Tibial artery (tissue), 4 donors: ENCODE data around the gene ANKRD34A.

Source experiments
- DNase-seq, 2 donors: peaks; one replicate each; pipeline ENCODE4 v3.0.0-alpha.2; 2019
- H3K27ac ChIP-seq, 2 donors: fragments of 200-600 bp; sonication (generic) in 1 of 2; 1 replicate in 1 of 2; 2 replicates in 1 of 2; pipeline ENCODE4 v1.5.1; 2018 to 2019; ENCODE audit warnings: mild to moderate bottlenecking in 1 of 2
- H3K27me3 ChIP-seq, 2 donors: fragments of 200-600 bp; sonication (generic) in 1 of 2; one replicate each; pipeline versions ENCODE4 v1.5.1 to v1.6.0; 2016 to 2019
- H3K36me3 ChIP-seq, 3 donors: fragments of 200-600 bp; sonication (generic) in 2 of 3; one replicate each; pipeline ENCODE4 v1.5.1; 2016 to 2019; ENCODE audit warnings: mild to moderate bottlenecking in 2 of 3
- H3K4me1 ChIP-seq, 4 donors: fragments of 200-600 bp; sonication (generic) in 2 of 4; 1 replicate in 3 of 4; 2 replicates in 1 of 4; pipeline ENCODE4 v1.5.1; 2016 to 2019
- H3K4me3 ChIP-seq, 2 donors: fragments of 200-600 bp; sonication (generic) in 1 of 2; 1 replicate in 1 of 2; 2 replicates in 1 of 2; pipeline ENCODE4 v1.5.1; 2018 to 2019; ENCODE audit warnings: mild to moderate bottlenecking in 2 of 2
- H3K9me3 ChIP-seq, 3 donors: fragments of 200-600 bp; sonication (generic) in 1 of 3; one replicate each; pipeline ENCODE4 v1.5.1; 2016 to 2019
- intact Hi-C: fragments of 100-400 bp; cut with DNase I; formaldehyde crosslinking; loops from one replicate; pipeline ENCODE4 v1.15.0; 2023; ENCODE audit warnings: low total_unique reads
- TF ChIP-seq, protein P1 (sequence below), 2 experiments: fragments of 200-600 bp in 1 of 2; fragments of 450-650 bp in 1 of 2; IDR thresholded peaks; one replicate each; pipeline ENCODE4 v1.5.1; 2017 to 2019; ENCODE audit warnings: antibody characterized with exemption in 2 of 2, mild to moderate bottlenecking in 1 of 2, moderate library complexity in 1 of 2

Gene ANKRD34A

DNA sequence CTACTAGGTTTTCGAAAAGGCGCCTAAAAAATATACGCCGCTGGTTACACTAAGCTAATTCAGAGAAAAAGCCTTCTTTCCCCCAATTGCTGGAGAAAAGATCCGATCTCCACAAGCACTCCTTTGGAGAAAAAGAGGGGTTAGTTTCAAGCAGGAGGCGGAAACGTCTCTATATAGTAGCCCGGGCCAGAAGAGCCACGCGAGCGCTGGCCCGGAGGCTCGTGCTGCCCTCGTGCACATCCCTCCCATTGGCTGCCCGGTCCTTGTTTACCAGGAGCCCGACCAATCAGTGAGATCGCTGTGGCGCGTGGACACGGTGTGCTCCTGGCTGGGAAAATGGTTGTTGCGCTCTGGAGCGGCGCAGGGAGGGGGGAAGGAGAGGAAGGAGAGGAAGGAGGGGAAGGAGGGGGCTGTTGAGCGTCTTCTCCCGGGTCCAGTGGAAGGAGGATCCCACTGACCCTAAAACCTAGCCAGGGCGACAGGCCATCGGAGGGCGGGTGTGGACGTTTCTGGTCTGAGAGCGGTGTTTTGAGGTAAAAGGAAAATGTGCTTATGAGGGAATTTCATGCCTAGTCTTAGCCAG lies 32.1 kb upstream of the ANKRD34A start, which contains the start of gene TXNIP:
TSS of gene TXNIP (minus strand) at position 147 of the 583 bp plus-strand sequence. CDS start 313 bp downstream, outside the sequence.
- Histone ChIP-seq H3K36me3 (peaks cover 31 to 38% (median 36%) of the 10 kb centered on the region in 3 donors), H3K4me3 (peak within 1 kb of the TSS; percentile 68 to 77), H3K4me1 (peaks cover 0 to 70% (median 50%) of the 10 kb centered on the region in 4 donors), H3K9me3 (no peaks in the 10 kb centered on the region), H3K27me3 (no peaks in the 10 kb centered on the region), H3K27ac (peak within 1 kb of the TSS; percentile 85 to 90)
- DNase-seq: peak; percentile 99 to 100
- TF ChIP-seq, protein P1, sequence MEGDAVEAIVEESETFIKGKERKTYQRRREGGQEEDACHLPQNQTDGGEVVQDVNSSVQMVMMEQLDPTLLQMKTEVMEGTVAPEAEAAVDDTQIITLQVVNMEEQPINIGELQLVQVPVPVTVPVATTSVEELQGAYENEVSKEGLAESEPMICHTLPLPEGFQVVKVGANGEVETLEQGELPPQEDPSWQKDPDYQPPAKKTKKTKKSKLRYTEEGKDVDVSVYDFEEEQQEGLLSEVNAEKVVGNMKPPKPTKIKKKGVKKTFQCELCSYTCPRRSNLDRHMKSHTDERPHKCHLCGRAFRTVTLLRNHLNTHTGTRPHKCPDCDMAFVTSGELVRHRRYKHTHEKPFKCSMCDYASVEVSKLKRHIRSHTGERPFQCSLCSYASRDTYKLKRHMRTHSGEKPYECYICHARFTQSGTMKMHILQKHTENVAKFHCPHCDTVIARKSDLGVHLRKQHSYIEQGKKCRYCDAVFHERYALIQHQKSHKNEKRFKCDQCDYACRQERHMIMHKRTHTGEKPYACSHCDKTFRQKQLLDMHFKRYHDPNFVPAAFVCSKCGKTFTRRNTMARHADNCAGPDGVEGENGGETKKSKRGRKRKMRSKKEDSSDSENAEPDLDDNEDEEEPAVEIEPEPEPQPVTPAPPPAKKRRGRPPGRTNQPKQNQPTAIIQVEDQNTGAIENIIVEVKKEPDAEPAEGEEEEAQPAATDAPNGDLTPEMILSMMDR (IDR thresholded peaks at IDR 0.05): peak in 1 of 2 experiments; percentile 7
- intact Hi-C loops: no loop called here

DNA sequence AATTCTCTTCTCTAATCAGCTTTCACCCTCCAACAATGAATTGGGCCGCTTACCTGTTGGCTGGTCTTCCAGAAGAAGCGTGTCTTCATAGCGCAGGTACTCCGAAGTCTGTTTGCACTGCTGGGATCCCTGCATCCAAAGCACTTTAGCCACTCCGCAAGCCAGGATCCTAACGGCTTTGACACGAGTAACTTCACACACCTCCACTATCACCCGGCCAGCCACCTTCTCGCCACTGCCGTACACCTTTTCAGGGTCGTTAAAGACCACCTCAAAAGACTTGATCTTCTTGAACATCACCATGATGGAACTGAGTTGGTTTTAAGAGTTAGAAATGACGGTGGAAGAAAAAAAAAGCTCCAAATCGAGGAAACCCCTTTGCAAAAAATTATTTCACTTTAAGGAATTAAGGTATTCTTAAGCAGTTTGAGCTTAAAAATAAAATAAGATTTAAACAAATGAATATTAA lies 31.6 kb upstream of the ANKRD34A start:
- Histone ChIP-seq H3K36me3 (peaks cover 31 to 38% (median 36%) of the 10 kb centered on the region in 3 donors), H3K27me3 (no peaks in the 10 kb centered on the region), H3K9me3 (no peaks in the 10 kb centered on the region), H3K4me1 (peaks cover 0 to 66% (median 49%) of the 10 kb centered on the region in 4 donors), H3K27ac (peak overlapping the region; percentile 85 to 90), H3K4me3 (peak overlapping the region; percentile 68 to 77)
- TF ChIP-seq, protein P1 (IDR thresholded peaks at IDR 0.05): no peak
- peak in 1 of 2 donors; percentile 64 for DNase-seq
- intact Hi-C loops: no loop called here

DNA sequence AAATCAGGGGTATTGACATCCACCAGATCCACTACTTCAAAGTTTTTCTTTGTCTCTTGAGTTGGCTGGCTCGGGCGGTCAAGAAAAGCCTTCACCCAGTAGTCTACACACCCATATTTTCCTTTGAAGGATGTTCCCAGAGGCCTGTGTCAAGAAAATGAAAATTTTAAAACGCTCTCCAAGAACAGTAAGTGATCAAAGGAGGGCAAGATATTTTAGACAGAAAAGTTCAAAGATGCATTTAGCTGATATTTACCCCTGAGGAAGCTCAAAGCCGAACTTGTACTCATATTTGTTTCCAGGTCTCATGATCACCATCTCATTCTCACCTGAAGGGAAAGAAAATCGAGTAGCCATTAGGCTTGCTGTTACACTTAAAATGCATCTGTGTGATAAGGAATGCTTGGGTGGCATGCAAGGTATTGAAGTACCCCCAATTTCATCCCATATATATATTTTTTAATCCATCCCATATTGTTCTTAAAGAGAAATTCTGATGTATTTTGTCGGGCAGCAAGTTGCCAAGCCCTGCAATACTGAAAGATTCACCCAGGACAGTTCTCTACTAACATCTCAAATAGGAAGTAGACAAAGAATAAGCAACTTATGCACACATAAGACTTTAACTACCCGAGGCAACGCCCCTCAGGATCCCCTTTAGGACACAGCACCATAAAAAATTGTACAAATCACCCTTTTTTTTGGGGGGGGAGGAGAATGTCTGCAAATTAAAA lies 30.9 kb upstream of the ANKRD34A start:
- H3K4me1 ChIP-seq: peaks cover 0 to 66% (median 50%) of the 10 kb centered on the region in 4 donors
- TF ChIP-seq, protein P1 (IDR thresholded peaks at IDR 0.05): no peak
- no peaks in the 10 kb centered on the region for H3K27me3 ChIP-seq
- intact Hi-C loops: no loop called here
- no peaks in the 10 kb centered on the region for H3K9me3 ChIP-seq
- H3K27ac ChIP-seq: peak overlapping the region; percentile 85 to 90
- peaks cover 31 to 38% (median 36%) of the 10 kb centered on the region in 3 donors for H3K36me3 ChIP-seq
- H3K4me3 ChIP-seq: peak overlapping the region; percentile 68 to 77
- DNase-seq: peak; percentile 13 to 33

DNA sequence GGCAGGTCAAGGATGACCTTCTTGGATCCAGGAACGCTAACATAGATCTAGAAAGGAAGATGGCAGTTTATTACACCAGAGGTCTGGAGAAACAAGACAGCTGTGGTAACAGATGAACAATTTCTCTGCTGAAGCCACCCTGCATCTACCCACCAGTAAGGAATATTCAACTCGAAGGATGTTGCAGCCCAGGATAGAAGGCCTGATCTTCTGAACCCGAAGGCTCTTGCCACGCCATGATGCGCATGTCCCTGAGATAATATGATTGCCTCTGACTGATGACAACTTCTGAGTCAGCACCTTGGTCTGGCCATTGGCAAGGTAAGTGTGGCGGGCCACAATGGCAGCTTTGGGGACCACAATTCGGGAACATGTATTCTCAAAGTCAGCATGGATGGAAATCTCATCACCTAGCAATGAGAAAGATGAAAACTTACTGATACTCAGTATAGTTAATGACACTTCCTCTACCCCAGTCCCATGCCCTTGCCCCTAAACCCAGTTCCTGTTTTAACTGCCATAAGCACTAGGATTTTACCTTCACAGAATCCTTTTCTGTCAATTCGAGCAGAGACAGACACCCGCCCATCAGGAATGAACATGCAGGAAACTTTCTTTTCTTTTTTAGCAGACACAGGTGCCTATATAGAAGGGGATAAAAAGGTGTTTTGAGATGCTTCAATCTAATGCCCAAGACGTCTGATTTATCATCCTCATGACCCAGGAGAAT lies 30.2 kb upstream of the ANKRD34A start:
- TF ChIP-seq, protein P1 (IDR thresholded peaks at IDR 0.05): no peak
- H3K4me1 ChIP-seq: peaks cover 0 to 59% (median 44%) of the 10 kb centered on the region in 4 donors
- H3K9me3 ChIP-seq: no peaks in the 10 kb centered on the region
- DNase-seq: peak; percentile 15 to 67
- intact Hi-C loops: no loop called here
- peak overlapping the region; percentile 85 to 90 for H3K27ac ChIP-seq
- peak overlapping the region; percentile 68 to 77 for H3K4me3 ChIP-seq
- H3K36me3 ChIP-seq: peaks cover 31 to 38% (median 36%) of the 10 kb centered on the region in 3 donors
- no peaks in the 10 kb centered on the region for H3K27me3 ChIP-seq

DNA sequence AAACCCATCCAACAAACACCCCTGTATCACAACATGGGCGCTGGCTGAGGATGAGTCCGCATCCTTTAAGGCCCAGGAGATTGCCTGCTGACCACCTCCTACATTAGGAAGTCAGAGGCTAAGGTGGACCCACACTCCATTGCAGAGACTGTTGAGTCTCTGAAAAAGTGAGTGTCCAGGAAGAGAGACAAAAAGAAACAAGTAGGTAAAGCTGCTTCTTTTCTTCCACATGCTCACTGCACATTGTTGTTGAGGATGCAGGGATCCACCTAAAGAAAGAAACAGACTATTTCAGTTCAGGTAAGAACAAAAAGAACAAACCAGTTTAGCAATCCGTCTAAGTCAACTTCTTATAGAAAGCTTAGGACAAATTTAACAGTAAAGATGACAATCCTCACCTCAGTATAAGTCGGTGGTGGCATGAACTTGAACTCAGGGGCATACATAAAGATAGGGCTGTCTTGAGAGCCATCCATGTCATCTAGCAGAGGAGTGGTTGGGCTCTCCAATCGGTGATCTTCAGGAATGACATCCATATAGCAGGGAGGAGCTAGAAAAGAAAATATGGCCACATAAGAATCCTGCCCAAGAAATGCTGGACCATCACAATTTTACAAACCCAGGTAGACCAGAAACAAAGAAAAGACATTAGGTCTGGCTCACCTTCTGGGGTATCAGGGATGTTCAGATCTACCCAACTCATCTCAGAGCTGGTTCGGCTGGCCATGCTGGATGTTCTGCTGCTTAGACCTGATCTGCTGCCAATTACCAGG lies 29.4 kb upstream of the ANKRD34A start:
- H3K27me3 ChIP-seq: no peaks in the 10 kb centered on the region
- DNase-seq: peak in 1 of 2 donors; percentile 46
- no peaks in the 10 kb centered on the region for H3K9me3 ChIP-seq
- H3K27ac ChIP-seq: peak overlapping the region; percentile 85 to 90
- H3K36me3 ChIP-seq: peaks cover 31 to 38% (median 36%) of the 10 kb centered on the region in 3 donors
- peaks cover 0 to 52% (median 36%) of the 10 kb centered on the region in 4 donors for H3K4me1 ChIP-seq
- intact Hi-C loops: no loop called here
- peak overlapping the region; percentile 68 to 77 for H3K4me3 ChIP-seq
- TF ChIP-seq, protein P1 (IDR thresholded peaks at IDR 0.05): no peak
